ENCODE measurements around the gene ZNF426.

Gene ZNF426

GRCh38 chr19:9494096-9494495, 44.3 kb downstream of the ZNF426 start:
- DNase-seq, result no peak

- no peak for DNase-seq
Measured at GRCh38 chr19:9487016-9487415, 51.4 kb downstream of the ZNF426 start.

- DNase-seq, result no peak
Measured at GRCh38 chr19:9485140-9485539, 53.3 kb downstream of the ZNF426 start.

GRCh38 chr19:9474975-9475374, 63.5 kb downstream of the ZNF426 start:
- DNase-seq, result no peak

All from CD4-positive, alpha-beta T cell treated with Interleukin-6 for 4 hours (primary cell).